Prostate gland (tissue), 2 donors: Measurements from ENCODE around the gene PLXND1. TPM values are rescaled to one million over a fixed set of nuclear protein-coding genes. Genes with fewer than 3 reads are reported as not detected.

ENCODE experiments used
- DNase-seq: peaks from one replicate; pipeline ENCODE4 v3.0.0-alpha.2; 2019; ENCODE audit warnings: low spot score
- H3K27ac ChIP-seq, 2 donors: fragments of 200-600 bp; sonication (generic); 2 replicates each; pipeline ENCODE4 v1.5.1; 2017 to 2019
- H3K27me3 ChIP-seq: fragments of 200-600 bp; sonication (generic); replicated peaks from 2 replicates; pipeline ENCODE4 v1.5.1; 2019; ENCODE audit not compliant: insufficient read depth
- H3K36me3 ChIP-seq, 2 donors: fragments of 200-600 bp; sonication (generic); 1 replicate in 1 of 2; 2 replicates in 1 of 2; pipeline versions ENCODE4 v1.5.1 to v1.8.1; 2017 to 2019
- H3K4me1 ChIP-seq: fragments of 200-600 bp; sonication (generic); replicated peaks from 2 replicates; pipeline ENCODE4 v1.5.1; 2019
- H3K4me3 ChIP-seq, 2 donors: fragments of 200-600 bp; sonication (generic); 2 replicates each; pipeline ENCODE4 v1.5.1; 2017 to 2019
- H3K9me3 ChIP-seq: fragments of 200-600 bp; sonication (generic); 2 replicates; pipeline ENCODE4 v1.5.1; 2017
- CTCF ChIP-seq, 4 experiments: fragments of 200-600 bp in 2 of 4; fragments of 450-650 bp in 2 of 4; sonication (generic) in 2 of 4; IDR thresholded peaks; 1 replicate in 3 of 4; 2 replicates in 1 of 4; pipeline ENCODE4 v1.5.1; 2016 to 2019; ENCODE audit warnings: antibody characterized with exemption in 4 of 4, mild to moderate bottlenecking in 2 of 4, moderate library complexity in 2 of 4
- POLR2A ChIP-seq: fragments of 450-650 bp; IDR thresholded peaks from one replicate; pipeline ENCODE4 v1.6.1; 2016; ENCODE audit warnings: antibody characterized with exemption, mild to moderate bottlenecking
- POLR2AphosphoS5 ChIP-seq: sonication (generic); formaldehyde crosslinking; IDR thresholded peaks from one replicate; pipeline ENCODE4 v1.6.1; 2017; ENCODE audit warnings: antibody characterized with exemption
- WGBS: methylation state at CpG from one replicate; pipeline ENCODE4 v1.1.5; 2018; 5-methylcytosine and 5-hydroxymethylcytosine counted together
- intact Hi-C: fragments of 100-400 bp; cut with DNase I; formaldehyde crosslinking; loops from one replicate; pipeline ENCODE4 v1.14.2; 2022
- total RNA-seq, 2 donors: library from RNA; depleted of rRNA; stranded (reverse); fragments of >200 nt; gene quantifications; one replicate each; pipeline ENCODE4 v1.1.0, GENCODE V29; 2016

Gene PLXND1
- total RNA-seq, 2 donors from 2014 or later, result 19.7 to 83.6 TPM

GRCh38 chr3:129527262-129527661 lies 79.2 kb downstream of the PLXND1 start:
- TF ChIP-seq POLR2AphosphoS5 (no peak), POLR2A (no peak), CTCF (IDR thresholded peaks at IDR 0.05) (no peak)

GRCh38 chr3:129526121-129526900 lies 80.2 kb downstream of the PLXND1 start:
- TF ChIP-seq CTCF (IDR thresholded peaks at IDR 0.05), result no peak
- no peak for TF ChIP-seq POLR2AphosphoS5
- TF ChIP-seq POLR2A, result no peak
- no peak for DNase-seq
- Histone ChIP-seq H3K4me3 (no peak overlapping the region), H3K27ac (no peak overlapping the region), H3K36me3 (no peaks in the 10 kb centered on the region), H3K9me3 (no peaks in the 10 kb centered on the region), H3K4me1 (no peaks in the 10 kb centered on the region), H3K27me3 (no peaks in the 10 kb centered on the region)
- intact Hi-C loops, result no loop called here
- WGBS, result 78% methylated on average over 12 of the region's 12 CpGs

More at GRCh38 chr3:129527262-129527661, 79.2 kb downstream of the PLXND1 start:
- Histone ChIP-seq H3K4me3 (no peak overlapping the region), H3K27ac (no peak overlapping the region), H3K27me3 (no peaks in the 10 kb centered on the region), H3K36me3 (no peaks in the 10 kb centered on the region), H3K9me3 (no peaks in the 10 kb centered on the region), H3K4me1 (no peaks in the 10 kb centered on the region)
- intact Hi-C loops, result no loop called here
- 89% methylated on average over 11 of the region's 11 CpGs for WGBS
- DNase-seq, result no peak

- Histone ChIP-seq H3K27me3 (no peaks in the 10 kb centered on the region), H3K36me3 (no peaks in the 10 kb centered on the region), H3K4me1 (no peaks in the 10 kb centered on the region), H3K27ac (no peak overlapping the region), H3K4me3 (no peak overlapping the region), H3K9me3 (no peaks in the 10 kb centered on the region)
- no peak for DNase-seq
- intact Hi-C loops, result no loop called here
- TF ChIP-seq CTCF (IDR thresholded peaks at IDR 0.05) (no peak), POLR2AphosphoS5 (no peak), POLR2A (no peak)
- 83% methylated on average over 8 of the region's 8 CpGs for WGBS
Observed at GRCh38 chr3:129525341-129525968, 81.0 kb downstream of the PLXND1 start.

- no peaks in the 10 kb centered on the region for H3K36me3 ChIP-seq
- H3K4me1 ChIP-seq, result no peaks in the 10 kb centered on the region
- no peaks in the 10 kb centered on the region for H3K27me3 ChIP-seq
- WGBS, result 88% methylated on average over 4 of the region's 4 CpGs
- no peaks in the 10 kb centered on the region for H3K9me3 ChIP-seq
- intact Hi-C loops, result no loop called here
- H3K4me3 ChIP-seq, result no peak overlapping the region
- TF ChIP-seq CTCF (IDR thresholded peaks at IDR 0.05), result no peak
- TF ChIP-seq POLR2AphosphoS5, result no peak
- TF ChIP-seq POLR2A, result no peak
- no peak for DNase-seq
- H3K27ac ChIP-seq, result no peak overlapping the region
Observed at GRCh38 chr3:129524081-129524480, 82.4 kb downstream of the PLXND1 start.
